ENCODE data around the gene NUAK2.

- TF ChIP-seq RBBP5 (IDR thresholded peaks at IDR 0.05; ENCODE audit: borderline replicate concordance, low read depth, low read length) (no peak), TAF1 (IDR thresholded peaks at IDR 0.05; ENCODE audit: low read depth, low read length) (no peak), CEBPB (IDR thresholded peaks at IDR 0.05; ENCODE audit: low read depth, low read length) (no peak), HDAC6 (IDR thresholded peaks at IDR 0.05; ENCODE audit: low read depth, low read length) (no peak), CTCF (IDR thresholded peaks at IDR 0.05; ENCODE audit: control extremely low read depth in 1 of 3, insufficient read depth in 1 of 3, low read depth in 1 of 3, low read length in 3 of 3) (no peak), MAFK (IDR thresholded peaks at IDR 0.05; ENCODE audit: low read depth, low read length) (no peak), POLR2A (IDR thresholded peaks at IDR 0.05; ENCODE audit: control extremely low read depth in 1 of 2, low read depth in 2 of 2, low read length in 2 of 2) (no peak), ATF3 (IDR thresholded peaks at IDR 0.05; ENCODE audit: insufficient read depth, low read depth, low read length) (no peak), MAX (IDR thresholded peaks at IDR 0.05) (no peak), POLR2AphosphoS5 (IDR thresholded peaks at IDR 0.05; ENCODE audit: low read depth, low read length) (no peak), CTBP2 (IDR thresholded peaks at IDR 0.05; ENCODE audit: borderline replicate concordance, insufficient read depth, insufficient read length, low read length) (no peak), TCF12 (IDR thresholded peaks at IDR 0.05; ENCODE audit: low read depth, low read length) (no peak), SRF (IDR thresholded peaks at IDR 0.05; ENCODE audit: low read depth, low read length) (no peak)
Measured at GRCh38 chr1:205258719-205259118, 62.8 kb downstream of the NUAK2 start.
